ENCODE results near the gene NRTN. TPM values are rescaled to one million over a fixed set of nuclear protein-coding genes. Genes with fewer than 3 reads are reported as not detected.

The NRTN gene
- total RNA-seq, 2 donors from 2014 or later, result 0.52 TPM; not detected in 1

DNA sequence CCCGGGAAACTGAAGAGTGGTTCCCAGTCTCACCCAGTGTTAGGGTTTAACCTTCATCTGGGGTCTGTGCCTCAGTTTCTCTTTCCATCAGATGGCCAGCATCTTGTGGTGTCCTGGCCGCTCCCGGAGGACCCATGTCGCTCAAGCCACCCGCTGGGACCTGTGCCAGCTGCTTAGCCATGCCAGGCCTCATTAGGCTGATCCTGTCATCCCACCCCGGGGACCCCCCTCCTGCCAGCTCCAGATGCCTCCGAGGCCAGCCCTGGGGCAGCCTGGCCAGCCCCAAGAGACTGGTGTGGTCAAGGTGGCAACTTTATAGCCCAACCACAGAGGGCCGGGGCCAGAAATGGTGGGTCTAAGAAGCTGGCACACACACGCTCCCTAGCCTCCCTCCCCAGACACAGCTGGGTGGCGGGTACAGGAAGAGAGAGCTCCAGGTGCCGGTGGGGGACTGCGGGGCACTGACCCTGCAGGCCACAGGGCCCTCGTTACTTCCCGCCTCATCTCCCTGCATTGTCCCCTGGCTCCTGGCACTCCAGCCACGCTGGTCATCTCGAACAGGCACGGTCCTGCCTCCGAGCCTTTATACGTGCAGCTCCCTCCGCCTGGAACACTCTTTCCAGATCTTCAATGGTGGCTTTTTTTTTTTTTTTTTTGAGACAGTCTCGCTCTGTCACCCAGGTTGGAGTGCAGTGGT lies 3.4 kb downstream of the NRTN start:
- DNase-seq (ENCODE audit: low spot score), result no peak
- intact Hi-C loops (cut with DNase I), result loop anchor here in 1 of 2 donors (5.0 kb wide), 1 partner anchor 84 kb away; no protein-coding TSS in a partner anchor

- intact Hi-C loops (cut with DNase I), result loop anchor here in 1 of 2 donors (5.0 kb wide), 1 partner anchor 83 kb away; no protein-coding TSS in a partner anchor
- DNase-seq (ENCODE audit: low spot score), result no peak
These were observed 4.2 kb downstream of the NRTN start for GRCh38 chr19:5809053-5809452.

GRCh38 chr19:5809469-5809868 lies 4.6 kb downstream of the NRTN start:
- intact Hi-C loops (cut with DNase I), result loop anchor here in 1 of 2 donors (5.0 kb wide), 1 partner anchor 83 kb away; no protein-coding TSS in a partner anchor
- no peak for DNase-seq (ENCODE audit: low spot score)

DNA sequence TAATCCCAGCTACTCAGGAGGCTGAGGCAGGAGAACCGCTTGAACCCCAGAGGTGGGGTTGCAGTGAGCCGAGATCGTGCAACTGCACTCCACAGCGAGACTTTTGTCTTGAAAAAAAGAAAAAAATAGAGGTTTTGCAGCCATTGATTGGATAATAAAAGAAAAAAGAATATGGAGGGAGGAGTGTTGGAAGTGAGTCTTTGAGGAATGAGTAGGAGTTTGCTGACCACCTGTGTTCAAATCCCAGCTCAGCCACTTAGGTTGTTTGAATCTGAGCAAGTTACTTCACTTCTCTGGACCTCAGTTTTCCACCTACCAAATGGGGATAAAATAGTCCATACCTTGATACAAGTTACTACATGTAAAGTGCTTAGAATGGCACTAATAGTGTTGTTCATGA lies 6.2 kb downstream of the NRTN start:
- intact Hi-C loops (cut with DNase I), result no loop called here
- no peak for DNase-seq (ENCODE audit: low spot score)

DNA sequence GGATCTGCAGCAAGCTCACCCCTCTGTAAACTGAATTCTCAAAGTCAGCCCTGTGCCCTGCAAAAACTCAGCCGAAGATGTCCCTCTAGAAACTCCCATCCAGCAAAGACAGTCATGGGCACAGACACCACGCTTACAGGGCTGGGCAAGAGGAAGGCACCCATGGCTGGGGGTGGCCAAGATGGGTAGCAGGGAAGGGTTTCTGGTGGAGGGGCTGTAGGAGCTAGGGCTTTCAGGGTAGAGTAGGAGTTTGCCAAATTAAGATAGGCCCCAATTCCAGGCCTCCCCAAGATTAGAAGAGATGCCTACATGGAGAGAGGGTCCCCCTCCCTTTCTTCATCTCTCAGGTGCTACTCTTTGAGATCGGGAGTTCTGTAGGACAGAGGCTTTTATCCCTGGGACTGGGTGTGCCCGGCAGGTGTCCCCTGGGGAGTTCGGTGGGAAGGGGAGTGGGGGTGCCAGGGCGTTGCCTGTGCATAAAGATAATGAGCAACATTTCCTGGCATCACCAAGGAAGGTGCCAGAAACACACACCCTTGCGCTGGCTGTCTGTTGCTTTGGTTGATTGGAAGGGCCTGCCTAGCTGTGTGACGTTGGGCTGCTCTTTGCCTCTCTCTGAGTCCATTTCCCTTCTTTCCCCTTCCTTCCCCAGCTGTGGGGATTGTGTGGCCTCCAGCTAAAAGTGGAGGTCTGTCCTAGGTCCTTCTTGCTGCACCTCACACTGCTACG lies 9.4 kb downstream of the NRTN start:
- intact Hi-C loops (cut with DNase I), result no loop called here
- DNase-seq (ENCODE audit: low spot score), result no peak

DNA sequence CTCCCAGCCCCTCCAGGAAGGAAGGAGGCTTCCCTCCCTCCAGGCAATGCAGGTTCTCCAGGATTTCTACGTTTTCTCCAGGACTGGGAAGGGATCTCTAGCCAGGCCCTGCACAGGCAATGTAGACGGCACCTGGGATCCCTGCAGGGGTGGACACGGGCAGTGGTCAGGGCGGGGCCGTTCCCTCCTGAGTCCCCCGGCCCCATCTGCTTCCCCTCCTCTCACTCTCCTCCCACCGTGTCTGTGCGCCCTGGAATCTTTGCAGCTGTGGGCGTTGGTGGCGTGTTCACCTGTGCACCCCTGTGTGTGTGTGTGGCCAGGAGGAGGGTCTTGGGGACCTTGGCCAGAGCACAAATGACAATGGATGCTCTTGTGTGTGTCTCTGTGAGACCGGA lies 10.0 kb downstream of the NRTN start:
- intact Hi-C loops (cut with DNase I), result no loop called here
- DNase-seq (ENCODE audit: low spot score), result no peak

DNA sequence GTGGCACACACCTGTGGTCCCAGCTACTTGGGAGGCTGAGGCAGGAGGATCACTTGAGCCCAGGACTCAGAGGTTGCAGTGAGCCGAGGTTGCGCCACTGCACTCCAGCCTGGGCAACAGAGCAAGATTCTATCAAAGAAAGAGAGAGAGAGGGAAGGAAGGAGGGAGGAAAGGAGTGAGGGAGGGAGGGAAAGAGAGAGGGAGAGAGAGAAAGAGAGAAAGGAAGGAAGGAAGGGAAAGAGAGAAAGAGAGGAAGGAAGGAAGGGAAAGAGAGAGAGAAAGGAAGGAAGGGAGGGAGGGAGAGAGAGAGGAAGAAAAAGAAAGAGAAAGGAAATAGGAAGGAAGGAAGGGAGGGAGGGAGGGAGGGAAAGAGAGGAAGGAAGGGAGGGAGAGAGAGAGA lies 12.4 kb downstream of the NRTN start:
- intact Hi-C loops (cut with DNase I), result no loop called here
- DNase-seq (ENCODE audit: low spot score), result no peak

GRCh38 chr19:5818594-5818993 lies 13.7 kb downstream of the NRTN start:
- DNase-seq (ENCODE audit: low spot score), result no peak
- intact Hi-C loops (cut with DNase I), result no loop called here

DNA sequence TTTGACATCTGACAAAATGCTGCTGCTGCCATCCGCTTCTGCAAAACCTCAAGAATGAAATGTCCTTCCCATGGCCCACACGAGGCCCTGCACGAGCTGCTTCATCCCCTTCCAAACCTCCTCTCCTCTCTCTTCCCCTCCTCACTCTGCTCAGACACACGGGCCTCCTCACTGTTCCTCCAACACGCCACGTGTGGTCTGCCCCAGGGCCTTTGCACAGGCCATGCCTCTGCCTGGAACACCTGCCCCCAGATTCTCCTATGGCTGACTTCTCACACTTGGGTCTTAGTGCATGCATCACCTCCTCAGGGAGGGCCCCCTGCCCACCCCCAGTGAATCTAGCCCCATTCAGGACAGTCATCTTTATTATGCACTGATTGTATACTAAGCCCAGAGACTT lies 15.9 kb downstream of the NRTN start:
- intact Hi-C loops (cut with DNase I), result no loop called here
- no peak for DNase-seq (ENCODE audit: low spot score)

DNA sequence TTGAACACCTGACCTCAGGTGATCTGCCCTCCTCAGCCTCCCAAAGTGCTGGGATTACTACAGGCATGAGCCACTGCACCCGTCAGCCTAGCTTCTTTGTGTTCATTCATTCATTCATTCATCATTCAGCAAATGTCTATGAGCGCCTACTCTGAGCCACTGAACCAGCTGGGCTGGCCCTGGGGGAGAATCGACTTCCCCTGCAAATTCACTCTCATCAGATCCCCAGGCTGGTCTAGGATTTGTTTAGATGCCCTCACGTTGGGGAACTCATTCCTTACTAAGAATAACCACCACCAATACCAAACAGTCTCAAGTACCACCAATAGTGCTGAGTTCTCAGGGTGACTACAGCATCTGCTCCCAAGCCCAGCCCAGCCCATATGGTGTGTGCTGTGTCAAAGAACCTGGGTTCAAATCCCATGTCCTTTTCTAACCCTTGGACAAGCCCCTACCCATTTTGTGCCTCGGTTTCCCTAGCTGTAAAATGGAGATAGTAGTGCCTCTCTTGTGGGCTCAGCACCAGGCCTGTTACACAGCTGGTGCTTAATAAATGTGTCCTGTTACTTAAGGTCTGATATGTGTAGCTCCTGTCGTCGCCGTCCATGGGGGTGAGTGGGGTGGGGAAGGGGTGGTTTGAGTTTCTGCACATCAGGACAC lies 16.8 kb downstream of the NRTN start:
- DNase-seq (ENCODE audit: low spot score), result no peak
- intact Hi-C loops (cut with DNase I), result no loop called here

DNA sequence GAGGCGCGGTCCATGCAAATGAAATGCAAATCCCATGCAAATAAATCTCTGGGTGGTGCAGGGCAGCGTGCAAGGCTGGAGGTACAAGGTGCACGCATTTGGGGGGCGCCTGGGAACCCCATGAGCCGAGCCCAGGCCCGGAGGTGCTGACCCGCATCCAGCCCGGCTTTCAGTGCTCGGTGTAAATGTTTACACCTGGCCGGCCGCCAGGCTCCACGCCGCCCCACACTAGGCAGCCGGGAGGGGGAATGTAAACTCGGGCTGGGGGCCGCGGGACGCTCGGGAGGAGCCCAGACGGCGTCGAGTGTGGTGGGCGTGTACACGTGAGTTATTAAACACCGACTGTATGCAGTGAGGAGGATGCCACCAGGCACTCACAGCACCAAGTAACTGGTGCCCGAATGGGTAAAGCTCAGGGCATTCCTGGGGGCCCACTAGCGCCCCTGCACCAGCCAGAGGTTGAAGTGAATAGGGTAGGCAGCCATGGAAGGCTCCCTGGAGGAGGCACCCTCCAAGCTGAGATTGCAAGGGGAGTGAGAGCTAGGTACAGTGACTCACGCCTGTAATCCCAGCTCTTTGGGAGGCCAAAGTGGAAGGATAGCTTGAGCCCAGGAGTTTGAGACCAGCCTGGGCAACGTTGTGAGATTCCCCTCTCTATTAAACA lies 17.4 kb downstream of the NRTN start:
- no peak for DNase-seq (ENCODE audit: low spot score)
- intact Hi-C loops (cut with DNase I), result no loop called here

GRCh38 chr19:5823579-5824281 lies 18.9 kb downstream of the NRTN start:
- intact Hi-C loops (cut with DNase I), result no loop called here
- no peak for DNase-seq (ENCODE audit: low spot score)

GRCh38 chr19:5824751-5825150 lies 19.9 kb downstream of the NRTN start:
- intact Hi-C loops (cut with DNase I), result no loop called here
- no peak for DNase-seq (ENCODE audit: low spot score)

- no peak for DNase-seq (ENCODE audit: low spot score)
- intact Hi-C loops (cut with DNase I), result no loop called here
These were observed 20.3 kb downstream of the NRTN start for GRCh38 chr19:5825178-5825577.

DNA sequence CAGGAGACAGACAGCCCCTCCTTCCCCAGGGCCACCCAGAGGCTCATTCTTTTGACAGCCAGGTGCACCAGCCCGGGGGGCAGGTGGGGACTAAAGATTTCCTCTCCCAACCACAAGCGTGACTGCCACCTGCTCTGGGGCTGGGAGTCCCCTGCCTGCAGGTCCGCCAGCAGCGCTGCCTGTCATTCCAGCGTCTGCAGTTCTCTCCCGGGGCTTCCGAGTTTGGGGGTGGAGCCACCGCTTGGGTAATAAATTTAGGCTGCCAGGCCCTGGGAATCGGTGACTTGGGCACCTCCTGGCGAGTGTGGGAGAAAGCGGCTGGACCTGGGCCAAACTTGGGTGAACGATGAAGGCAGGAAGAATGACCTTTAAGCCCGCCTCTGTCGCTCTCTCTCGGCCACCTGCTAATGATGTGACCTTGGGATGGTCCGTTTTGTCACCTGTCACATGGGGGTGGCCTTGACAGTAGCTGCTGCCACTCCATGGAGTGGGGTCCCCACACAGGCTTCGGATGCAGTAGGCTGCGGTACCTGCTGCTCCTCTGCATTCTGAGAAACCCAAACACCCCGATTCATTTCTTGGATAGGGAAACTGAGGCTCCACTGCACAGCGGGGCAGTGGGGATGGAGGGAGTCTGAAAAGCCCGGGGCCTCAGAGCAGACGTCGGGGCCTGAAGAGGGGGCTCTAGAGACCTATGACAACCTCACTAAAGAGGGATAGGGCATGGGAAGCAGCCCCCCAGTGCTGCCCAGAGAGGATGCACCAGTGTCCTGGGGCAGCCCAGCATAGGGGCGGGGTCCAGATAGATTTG lies 21.9 kb downstream of the NRTN start:
- intact Hi-C loops (cut with DNase I), result no loop called here
- no peak for DNase-seq (ENCODE audit: low spot score)

DNA sequence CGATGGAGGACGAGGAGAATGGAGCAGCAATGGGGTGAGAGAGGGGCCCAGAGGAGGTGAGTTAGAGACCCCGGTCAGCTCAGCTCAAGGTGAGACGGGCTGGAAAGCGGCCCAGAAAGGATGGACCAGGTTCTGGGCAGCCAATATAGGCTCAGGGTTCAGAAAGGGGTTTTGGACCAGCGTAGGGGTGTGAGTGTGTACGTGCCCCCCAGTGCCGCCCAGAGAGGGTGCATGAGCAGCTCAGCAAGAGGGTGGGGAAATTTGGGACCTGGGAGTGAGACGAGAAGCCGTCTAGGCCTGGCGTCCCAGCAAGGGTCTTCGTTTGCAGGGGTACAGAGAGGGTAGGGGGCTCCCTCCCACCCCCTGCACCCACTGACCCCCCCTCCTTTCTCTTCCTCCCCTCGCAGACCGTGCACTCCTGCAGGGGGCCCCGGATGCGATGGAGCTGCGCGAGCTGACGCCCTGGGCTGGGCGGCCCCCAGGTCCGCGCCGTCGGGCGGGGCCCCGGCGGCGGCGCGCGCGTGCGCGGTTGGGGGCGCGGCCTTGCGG lies 22.5 kb downstream of the NRTN start:
- intact Hi-C loops (cut with DNase I), result no loop called here
- no peak for DNase-seq (ENCODE audit: low spot score)

DNA sequence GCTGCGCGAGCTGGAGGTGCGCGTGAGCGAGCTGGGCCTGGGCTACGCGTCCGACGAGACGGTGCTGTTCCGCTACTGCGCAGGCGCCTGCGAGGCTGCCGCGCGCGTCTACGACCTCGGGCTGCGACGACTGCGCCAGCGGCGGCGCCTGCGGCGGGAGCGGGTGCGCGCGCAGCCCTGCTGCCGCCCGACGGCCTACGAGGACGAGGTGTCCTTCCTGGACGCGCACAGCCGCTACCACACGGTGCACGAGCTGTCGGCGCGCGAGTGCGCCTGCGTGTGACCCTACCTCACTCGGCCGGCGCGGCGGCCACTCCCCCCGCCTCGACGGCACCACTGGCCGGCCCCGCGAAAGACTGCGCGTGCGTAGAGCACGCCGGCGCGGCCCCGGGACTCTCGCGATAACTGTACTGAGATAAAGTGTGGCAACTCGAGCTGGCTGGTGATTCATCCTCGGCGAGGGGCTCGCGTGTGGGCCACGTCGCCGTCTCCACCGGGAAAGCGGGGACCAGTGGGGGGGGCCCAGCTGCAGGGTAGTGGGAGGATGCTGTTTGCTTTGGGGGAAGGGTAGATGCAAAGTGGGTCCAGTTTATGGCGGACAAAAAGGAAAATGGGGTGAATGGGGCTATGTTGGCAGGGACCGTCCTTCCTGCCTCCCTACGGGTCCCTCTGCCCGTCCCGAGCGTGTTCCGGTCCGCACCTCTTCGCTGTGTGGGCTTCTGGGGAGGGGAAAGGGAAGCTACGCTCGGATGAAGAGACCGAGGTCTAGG lies 23.2 kb downstream of the NRTN start:
- intact Hi-C loops (cut with DNase I), result no loop called here
- DNase-seq (ENCODE audit: low spot score), result peak; percentile 97

Measured in posterior vena cava (tissue), 2 donors.